HCT116 (cell line): ENCODE results near the gene SULT1C3.

Source experiments
- ATF3 ChIP-seq: IDR thresholded peaks from 2 replicates; pipeline ENCODE4 v1.6.1; 2012
- CTCF ChIP-seq, 3 experiments: fragments of 200-600 bp in 1 of 3; sonication (generic) in 1 of 3; IDR thresholded peaks in 2 of 3; conservative IDR thresholded peaks in 1 of 3; 2 replicates each; pipeline ENCODE4 v1.5.1; 2012 to 2017; ENCODE audit warnings: low read depth in 2 of 3, low read length in 2 of 3, antibody characterized with exemption in 1 of 3, borderline replicate concordance in 1 of 3, control low read depth in 1 of 3, mild to moderate bottlenecking in 1 of 3, mixed read lengths in 1 of 3, mixed run types in 1 of 3, moderate library complexity in 1 of 3; ENCODE audit not compliant: insufficient read depth in 1 of 3

GRCh38 chr2:108280466-108280865 is 40.7 kb downstream of the SULT1C3 start:
- TF ChIP-seq ATF3 (no peak), CTCF (IDR thresholded peaks at IDR 0.05 in 2 of 3, conservative IDR thresholded peaks at IDR 0.05 in 1 of 3; ENCODE audit: borderline replicate concordance in 1 of 3, insufficient read depth in 1 of 3, low read depth in 2 of 3, low read length in 2 of 3) (no peak)
